Activated T-cell treated with anti-CD3 and anti-CD28 coated beads, Interleukin-2, amount 50 U/mL, for 4 hours (primary cell): ENCODE results near the gene EFNA5. TPM values are rescaled to one million over a fixed set of nuclear protein-coding genes. Genes with fewer than 3 reads are reported as not detected.

Source experiments
- ATAC-seq, 2 donors: fragments of 200-7000 bp; cut with Tn5 transposase; one replicate each; pipeline ENCODE4 v1.10.0; 2021
- DNase-seq: peaks from one replicate; pipeline ENCODE4 v3.0.0-alpha.2; 2020
- H3K27me3 Mint-ChIP-seq: one replicate; pipeline ENCODE4 v1.8.0; 2021; ENCODE audit warnings: low read depth, mixed read lengths
- H3K36me3 Mint-ChIP-seq: one replicate; pipeline ENCODE4 v1.8.0; 2022; ENCODE audit warnings: mixed read lengths; ENCODE audit not compliant: insufficient read depth
- H3K4me1 Mint-ChIP-seq: one replicate; pipeline ENCODE4 v1.8.0; 2021; ENCODE audit warnings: low read depth, mixed read lengths
- H3K4me3 Mint-ChIP-seq: one replicate; pipeline ENCODE4 v1.8.0; 2021; ENCODE audit warnings: mild to moderate bottlenecking, moderate library complexity, mixed read lengths
- H3K9me3 Mint-ChIP-seq: one replicate; pipeline ENCODE4 v1.8.0; 2021; ENCODE audit warnings: mixed read lengths
- total RNA-seq, 3 donors: library from RNA; stranded (reverse); gene quantifications; one replicate each; pipeline ENCODE4 v1.2.1, GENCODE V29; 2021

The EFNA5 gene
- total RNA-seq, 3 donors from 2014 or later = 0.13 to 0.24 TPM; not detected in 1

DNA sequence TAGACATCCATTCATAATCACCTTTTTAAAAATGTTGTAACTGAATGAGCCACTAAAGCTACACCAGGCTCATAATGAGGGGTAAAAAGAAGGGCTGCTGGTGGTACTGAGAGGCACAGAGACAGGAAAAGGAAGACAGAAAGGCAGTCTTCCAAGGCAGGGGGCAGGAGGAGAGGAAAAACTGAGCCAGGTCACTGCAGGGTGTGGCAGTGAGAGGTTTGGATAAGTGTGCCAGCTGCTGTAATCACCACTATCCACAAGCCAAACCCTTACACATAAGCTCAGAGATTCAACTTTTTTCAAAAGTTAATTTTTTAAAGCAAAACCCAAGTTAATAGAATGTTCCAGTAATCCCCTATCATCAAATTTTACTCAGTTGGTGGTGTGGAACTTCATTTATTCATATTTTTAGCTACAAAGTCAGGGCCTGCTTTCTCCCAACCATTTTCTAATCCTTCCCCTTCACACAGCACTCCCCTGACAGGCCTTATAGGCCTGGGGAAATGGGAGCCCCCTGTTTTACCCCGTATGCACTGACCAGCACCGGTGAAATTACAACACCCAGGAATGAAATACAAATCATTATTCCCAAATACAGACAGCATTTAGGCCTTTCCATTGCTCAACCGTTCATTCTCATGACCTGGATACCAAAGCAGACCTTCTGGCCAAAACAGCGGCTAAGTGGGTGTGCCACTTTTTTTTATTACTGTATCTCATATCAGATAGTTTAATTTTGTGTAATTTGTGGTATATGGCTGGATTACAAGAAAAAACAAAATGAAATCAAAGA is 76.3 kb downstream of the EFNA5 start:
- H3K36me3 Mint-ChIP-seq = no peaks in the 10 kb centered on the region
- ATAC-seq (no peak), DNase-seq (no peak)
- no peaks in the 10 kb centered on the region for H3K9me3 Mint-ChIP-seq
- peaks cover 3% of the 10 kb centered on the region for H3K27me3 Mint-ChIP-seq
- no peak overlapping the region for H3K4me3 Mint-ChIP-seq
- no peaks in the 10 kb centered on the region for H3K4me1 Mint-ChIP-seq

- Mint-ChIP-seq H3K9me3 (no peaks in the 10 kb centered on the region), H3K4me3 (no peak overlapping the region), H3K27me3 (peaks cover 3% of the 10 kb centered on the region), H3K4me1 (no peaks in the 10 kb centered on the region), H3K36me3 (no peaks in the 10 kb centered on the region)
- ATAC-seq (no peak), DNase-seq (no peak)
Observed at GRCh38 chr5:107593009-107593408, 77.7 kb downstream of the EFNA5 start.

- no peaks in the 10 kb centered on the region for H3K4me1 Mint-ChIP-seq
Observed at GRCh38 chr5:107592515-107592914, 78.2 kb downstream of the EFNA5 start.

DNA sequence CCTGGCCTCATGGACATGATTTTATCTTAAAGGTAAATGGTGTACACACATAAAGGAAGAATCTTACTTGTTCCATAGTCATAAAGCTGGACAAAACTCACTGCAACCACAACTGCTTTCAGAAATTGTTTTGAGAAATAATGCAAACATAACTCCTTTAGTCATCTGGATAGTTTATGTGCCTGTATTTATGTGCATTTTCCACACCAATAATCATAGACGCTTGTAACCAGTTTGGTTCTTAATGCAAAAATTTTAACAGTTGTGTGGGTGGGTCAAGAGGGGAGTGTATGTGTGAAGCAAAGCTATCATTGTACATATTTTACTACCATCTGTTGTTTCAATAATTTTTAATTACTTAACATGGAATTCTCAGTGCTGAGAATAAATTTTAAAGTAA is 80.1 kb downstream of the EFNA5 start:
- ATAC-seq (no peak), DNase-seq (no peak)
- no peaks in the 10 kb centered on the region for H3K27me3 Mint-ChIP-seq
- H3K36me3 Mint-ChIP-seq = no peaks in the 10 kb centered on the region
- no peak overlapping the region for H3K4me3 Mint-ChIP-seq
- no peaks in the 10 kb centered on the region for H3K9me3 Mint-ChIP-seq
- H3K4me1 Mint-ChIP-seq = no peaks in the 10 kb centered on the region

More at GRCh38 chr5:107592515-107592914, 78.2 kb downstream of the EFNA5 start:
- ATAC-seq = no peak
- Mint-ChIP-seq H3K27me3 (peaks cover 3% of the 10 kb centered on the region), H3K4me3 (no peak overlapping the region), H3K36me3 (no peaks in the 10 kb centered on the region), H3K9me3 (no peaks in the 10 kb centered on the region)
- DNase-seq = no peak

- no peaks in the 10 kb centered on the region for H3K27me3 Mint-ChIP-seq
- H3K9me3 Mint-ChIP-seq = no peaks in the 10 kb centered on the region
- no peaks in the 10 kb centered on the region for H3K4me1 Mint-ChIP-seq
- DNase-seq (no peak), ATAC-seq (no peak)
- H3K36me3 Mint-ChIP-seq = no peaks in the 10 kb centered on the region
- H3K4me3 Mint-ChIP-seq = no peak overlapping the region
Observed at GRCh38 chr5:107589520-107590193, 81.1 kb downstream of the EFNA5 start.

GRCh38 chr5:107582625-107583024 is 88.1 kb downstream of the EFNA5 start:
- H3K4me3 Mint-ChIP-seq = no peak overlapping the region
- no peaks in the 10 kb centered on the region for H3K9me3 Mint-ChIP-seq
- no peak for ATAC-seq
- no peaks in the 10 kb centered on the region for H3K4me1 Mint-ChIP-seq
- DNase-seq = no peak
- no peaks in the 10 kb centered on the region for H3K36me3 Mint-ChIP-seq
- peaks cover 4% of the 10 kb centered on the region for H3K27me3 Mint-ChIP-seq

DNA sequence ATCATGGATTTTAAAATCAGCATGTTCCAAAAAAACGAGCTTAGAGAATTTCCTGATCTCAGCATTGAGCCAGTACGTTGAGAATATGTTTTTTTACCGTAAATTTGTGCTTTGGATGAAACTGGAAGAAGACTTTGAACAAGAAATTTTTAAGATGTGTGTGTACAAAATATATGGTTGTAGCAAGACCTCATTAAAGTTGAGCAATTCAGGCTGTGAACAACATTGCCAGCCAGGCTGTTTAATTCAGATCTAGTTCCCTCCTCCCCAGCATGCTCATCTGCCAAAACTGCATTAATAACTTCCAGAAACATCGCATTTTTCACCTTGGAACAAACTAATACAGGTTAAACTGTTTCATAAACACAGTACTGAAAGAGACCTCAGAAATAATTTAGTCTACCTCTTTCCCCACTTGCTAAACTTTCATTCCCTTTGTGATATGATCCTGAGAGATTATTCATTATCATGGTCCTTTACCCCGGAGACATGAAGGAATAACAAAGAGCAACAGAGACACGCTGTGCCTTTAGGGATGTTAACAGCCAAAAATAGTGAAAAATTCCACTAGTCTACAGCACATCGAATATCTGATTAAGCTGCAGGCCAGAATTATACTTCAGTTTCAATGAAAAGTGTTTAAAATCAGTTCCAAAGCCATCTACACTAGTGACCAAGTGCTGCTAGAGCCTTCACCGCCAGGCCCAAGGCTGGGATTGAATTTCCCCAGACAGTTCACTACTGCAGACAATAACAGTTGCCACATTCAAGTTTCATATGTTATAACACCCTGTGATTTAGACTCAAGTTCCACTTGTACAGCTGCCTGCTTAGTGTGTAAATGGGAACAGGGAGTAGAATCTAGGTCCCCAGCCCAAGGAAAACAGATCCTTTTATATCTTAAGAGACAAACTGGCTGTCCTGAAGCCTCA is 89.6 kb downstream of the EFNA5 start:
- DNase-seq = no peak
- H3K9me3 Mint-ChIP-seq = no peaks in the 10 kb centered on the region

DNA sequence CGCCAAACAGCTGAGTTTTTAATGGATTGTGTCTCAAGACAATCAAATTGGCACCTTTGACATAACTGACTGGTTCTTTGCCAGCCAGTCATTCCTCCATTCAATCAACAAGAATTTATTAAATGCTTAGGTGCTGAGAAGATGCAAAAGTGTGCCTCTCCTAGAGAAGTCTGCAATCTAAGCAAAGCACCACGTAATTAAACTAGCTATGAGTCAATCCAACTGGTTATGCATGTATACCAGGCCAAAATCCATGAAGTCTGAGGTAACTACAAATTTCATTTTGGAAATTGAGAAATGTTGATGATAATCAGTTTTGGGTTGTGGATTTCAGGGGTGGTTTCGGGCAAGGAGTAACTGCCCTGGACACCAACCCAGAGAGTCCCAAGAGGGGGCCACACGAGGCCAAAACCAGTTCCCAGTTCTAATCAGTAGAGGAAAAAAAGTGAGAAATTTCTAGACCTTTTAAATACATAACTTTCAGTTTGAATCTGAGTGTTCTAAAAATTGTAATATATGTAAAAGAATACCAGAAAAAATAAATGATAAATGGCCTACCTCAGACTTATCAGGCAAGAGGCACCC is 92.6 kb downstream of the EFNA5 start:
- no peak for ATAC-seq
- Mint-ChIP-seq H3K9me3 (no peaks in the 10 kb centered on the region), H3K27me3 (peaks cover 7% of the 10 kb centered on the region), H3K36me3 (no peaks in the 10 kb centered on the region), H3K4me1 (no peaks in the 10 kb centered on the region), H3K4me3 (no peak overlapping the region)
- DNase-seq = no peak

More for the DNA sequence above, 89.6 kb downstream of the EFNA5 start:
- Mint-ChIP-seq H3K36me3 (no peaks in the 10 kb centered on the region), H3K4me3 (no peak overlapping the region), H3K27me3 (peaks cover 4% of the 10 kb centered on the region), H3K4me1 (no peaks in the 10 kb centered on the region)
- ATAC-seq = no peak

DNA sequence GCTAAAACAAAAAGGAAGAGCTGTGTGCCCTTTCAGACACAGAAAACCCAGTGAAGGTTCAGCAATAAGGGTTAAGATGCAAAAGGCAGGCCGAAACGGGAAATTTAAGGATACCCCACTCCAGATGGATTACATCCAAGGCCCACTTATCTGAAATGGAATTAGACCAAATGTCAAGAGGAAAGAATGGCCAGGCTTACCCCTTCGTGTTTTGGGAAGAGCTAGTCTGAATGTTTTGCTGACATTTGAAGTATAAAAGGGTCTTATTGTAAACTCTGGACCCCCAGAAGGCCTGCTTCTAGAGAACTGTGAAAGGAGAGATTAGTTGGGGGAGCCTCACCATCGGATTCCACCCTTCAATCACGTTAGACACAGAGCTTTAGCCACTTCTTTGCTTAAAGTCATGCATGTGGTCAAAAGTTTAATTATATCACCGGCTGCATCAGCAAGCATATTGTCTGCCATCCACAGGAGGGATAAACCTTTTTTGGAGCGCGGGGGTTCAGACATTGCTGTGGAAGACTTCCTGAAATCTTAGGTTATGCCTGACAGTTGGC is 93.3 kb downstream of the EFNA5 start:
- DNase-seq (no peak), ATAC-seq (no peak)
- no peaks in the 10 kb centered on the region for H3K36me3 Mint-ChIP-seq
- H3K9me3 Mint-ChIP-seq = no peaks in the 10 kb centered on the region
- H3K27me3 Mint-ChIP-seq = peaks cover 9% of the 10 kb centered on the region
- H3K4me3 Mint-ChIP-seq = no peak overlapping the region
- H3K4me1 Mint-ChIP-seq = no peaks in the 10 kb centered on the region

DNA sequence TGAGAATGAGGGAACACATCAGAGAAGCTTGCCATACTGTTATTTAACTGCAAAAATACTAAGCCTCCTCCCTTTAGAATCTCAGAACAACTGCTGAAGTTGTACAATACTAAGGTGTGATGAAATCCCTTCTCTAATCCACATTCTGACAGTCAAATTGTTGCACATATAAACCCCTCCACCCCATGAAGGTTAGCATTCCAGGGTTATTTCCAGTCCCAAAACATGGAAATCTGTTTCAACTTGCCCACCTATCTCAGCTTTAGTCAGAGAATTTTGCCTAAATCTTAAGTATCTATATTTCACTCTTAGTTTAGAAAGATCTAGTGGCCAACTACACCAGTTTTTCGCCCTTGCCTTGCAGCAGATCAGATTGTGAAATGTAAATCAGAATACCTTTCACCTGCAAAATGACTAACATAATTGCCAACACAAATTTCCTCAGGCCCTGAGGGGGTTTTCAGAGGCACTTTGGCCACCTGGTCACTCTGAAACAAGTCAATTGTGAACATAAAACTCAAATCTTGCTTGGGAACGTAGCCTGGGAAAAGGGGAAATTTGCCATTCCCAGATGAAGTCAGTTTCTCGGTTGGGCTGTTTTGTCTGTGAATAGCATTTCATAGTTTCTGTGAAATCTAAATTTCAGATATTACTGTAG is 93.9 kb downstream of the EFNA5 start:
- Mint-ChIP-seq H3K4me3 (no peak overlapping the region), H3K36me3 (no peaks in the 10 kb centered on the region), H3K9me3 (no peaks in the 10 kb centered on the region), H3K27me3 (peaks cover 11% of the 10 kb centered on the region), H3K4me1 (peaks cover 4% of the 10 kb centered on the region)
- DNase-seq = no peak
- no peak for ATAC-seq

DNA sequence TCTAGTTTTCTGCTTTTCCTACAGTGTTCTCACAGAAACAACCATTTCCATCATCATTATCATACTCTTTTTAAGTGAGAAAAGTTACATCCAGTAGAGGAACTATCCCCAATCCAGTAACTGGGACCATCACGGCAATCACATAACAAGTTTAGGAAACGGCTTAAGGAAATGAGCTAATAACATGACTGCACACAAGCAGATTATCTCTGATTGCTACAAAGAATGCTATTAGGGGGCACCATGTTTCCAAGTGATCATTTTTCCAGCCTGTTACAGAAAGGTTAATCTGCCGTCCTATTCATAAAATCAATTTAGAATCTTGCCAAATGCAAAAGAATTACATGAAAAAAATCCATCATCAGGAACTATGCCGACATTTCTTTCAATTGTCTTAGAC is 94.6 kb downstream of the EFNA5 start:
- Mint-ChIP-seq H3K9me3 (no peaks in the 10 kb centered on the region), H3K27me3 (peaks cover 11% of the 10 kb centered on the region)
- no peak for ATAC-seq

GRCh38 chr5:107574287-107574686 is 96.5 kb downstream of the EFNA5 start:
- Mint-ChIP-seq H3K27me3 (peaks cover 11% of the 10 kb centered on the region), H3K4me3 (no peak overlapping the region), H3K36me3 (no peaks in the 10 kb centered on the region), H3K4me1 (peaks cover 16% of the 10 kb centered on the region), H3K9me3 (no peaks in the 10 kb centered on the region)
- DNase-seq = no peak
- no peak for ATAC-seq

More for the DNA sequence above, 94.6 kb downstream of the EFNA5 start:
- H3K36me3 Mint-ChIP-seq = no peaks in the 10 kb centered on the region
- no peak overlapping the region for H3K4me3 Mint-ChIP-seq
- no peak for DNase-seq
- peaks cover 11% of the 10 kb centered on the region for H3K4me1 Mint-ChIP-seq

DNA sequence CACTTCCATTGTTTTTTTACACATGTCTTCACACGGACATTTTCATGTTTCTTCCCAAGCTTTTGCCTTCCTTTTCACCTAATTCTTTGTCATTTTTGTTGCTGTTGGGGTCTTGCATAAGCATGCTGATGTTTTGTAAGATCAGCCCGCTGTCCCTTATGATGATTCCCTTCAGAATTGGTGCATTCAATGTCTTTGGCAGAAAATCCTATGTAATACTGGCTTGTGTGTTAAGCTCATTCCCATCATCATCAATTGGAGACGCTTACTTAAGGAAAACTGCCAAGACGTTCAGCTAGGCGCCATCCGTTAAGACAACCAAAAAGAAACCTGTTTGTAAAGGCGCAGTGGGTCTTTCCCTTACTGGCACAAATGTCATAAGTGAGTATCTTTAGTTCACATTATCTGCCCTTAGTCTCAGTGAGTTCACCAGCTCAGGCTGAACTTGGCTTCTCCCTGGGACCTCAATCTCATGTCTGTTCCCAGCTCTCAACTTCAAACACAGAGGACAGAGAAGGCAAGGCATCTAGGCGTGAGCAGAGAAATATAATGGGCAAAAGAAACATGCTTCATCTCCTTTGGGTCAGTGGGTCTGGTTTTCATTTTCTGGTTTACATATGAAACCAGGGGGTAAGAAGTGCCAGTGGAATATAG is 97.9 kb downstream of the EFNA5 start:
- peak overlapping the region; percentile 29 for H3K4me3 Mint-ChIP-seq

More for the DNA sequence above, 97.9 kb downstream of the EFNA5 start:
- Mint-ChIP-seq H3K4me1 (peaks cover 16% of the 10 kb centered on the region), H3K9me3 (no peaks in the 10 kb centered on the region), H3K27me3 (peaks cover 13% of the 10 kb centered on the region), H3K36me3 (no peaks in the 10 kb centered on the region)
- DNase-seq (no peak), ATAC-seq (no peak)
